GM19035 (cell line): ENCODE data around the gene LRATD1.

Experiments
- ATAC-seq: cut with Tn5 transposase; IDR thresholded peaks from one replicate; pipeline ENCODE4 v1.9.1; 2021; ENCODE audit not compliant: unreplicated experiment

LRATD1 gene

GRCh38 chr2:14633061-14633460 is 544 bp downstream of the LRATD1 start:
- no peak for ATAC-seq

GRCh38 chr2:14633461-14634181 is 1.1 kb downstream of the LRATD1 start:
- no peak for ATAC-seq

DNA sequence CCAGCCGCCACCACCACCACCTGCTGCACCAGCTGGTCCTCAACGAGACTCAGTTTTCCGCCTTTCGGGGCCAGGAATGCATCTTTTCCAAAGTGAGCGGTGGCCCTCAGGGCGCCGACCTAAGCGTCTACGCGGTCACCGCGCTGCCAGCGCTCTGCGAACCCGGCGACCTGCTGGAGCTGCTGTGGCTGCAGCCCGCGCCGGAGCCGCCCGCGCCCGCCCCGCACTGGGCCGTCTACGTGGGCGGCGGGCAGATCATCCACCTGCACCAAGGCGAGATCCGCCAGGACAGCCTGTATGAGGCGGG is 1.6 kb downstream of the LRATD1 start:
- no peak for ATAC-seq

DNA sequence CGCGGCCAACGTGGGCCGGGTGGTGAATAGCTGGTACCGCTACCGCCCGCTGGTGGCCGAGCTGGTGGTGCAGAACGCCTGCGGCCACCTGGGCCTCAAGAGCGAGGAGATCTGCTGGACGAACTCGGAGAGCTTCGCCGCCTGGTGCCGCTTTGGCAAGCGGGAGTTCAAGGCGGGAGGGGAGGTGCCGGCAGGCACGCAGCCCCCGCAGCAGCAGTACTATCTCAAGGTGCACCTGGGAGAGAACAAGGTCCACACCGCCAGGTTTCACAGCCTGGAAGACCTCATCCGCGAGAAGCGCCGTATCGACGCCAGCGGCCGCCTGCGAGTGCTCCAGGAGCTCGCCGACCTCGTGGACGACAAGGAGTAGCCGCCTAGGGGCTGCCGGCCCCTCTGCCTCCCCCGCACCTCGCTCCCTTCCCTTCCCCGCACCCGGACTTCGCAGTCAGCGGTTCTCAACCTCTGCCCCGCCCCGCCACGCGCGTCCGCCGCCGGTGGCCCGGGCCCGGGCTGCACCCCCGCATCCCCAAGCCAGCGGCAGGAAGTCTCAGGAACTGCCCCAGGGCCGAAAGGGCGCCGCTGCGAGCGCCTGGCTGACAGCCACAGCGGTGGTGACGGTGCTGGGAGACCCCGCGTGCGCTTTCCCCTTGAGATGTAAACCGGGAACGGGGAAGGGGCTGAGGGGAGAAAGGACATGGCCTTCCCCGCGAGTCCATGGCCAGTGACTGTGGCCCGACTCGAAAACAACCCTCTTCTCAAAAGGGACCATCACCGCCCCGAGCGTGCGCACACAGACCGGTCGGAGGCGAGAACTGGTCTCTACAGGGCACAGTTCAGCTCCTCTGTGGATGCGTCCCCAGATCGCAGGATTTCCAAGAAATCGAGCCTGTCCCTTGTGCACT is 2.2 kb downstream of the LRATD1 start:
- ATAC-seq, result no peak

GRCh38 chr2:14635391-14635871 is 2.9 kb downstream of the LRATD1 start:
- no peak for ATAC-seq

DNA sequence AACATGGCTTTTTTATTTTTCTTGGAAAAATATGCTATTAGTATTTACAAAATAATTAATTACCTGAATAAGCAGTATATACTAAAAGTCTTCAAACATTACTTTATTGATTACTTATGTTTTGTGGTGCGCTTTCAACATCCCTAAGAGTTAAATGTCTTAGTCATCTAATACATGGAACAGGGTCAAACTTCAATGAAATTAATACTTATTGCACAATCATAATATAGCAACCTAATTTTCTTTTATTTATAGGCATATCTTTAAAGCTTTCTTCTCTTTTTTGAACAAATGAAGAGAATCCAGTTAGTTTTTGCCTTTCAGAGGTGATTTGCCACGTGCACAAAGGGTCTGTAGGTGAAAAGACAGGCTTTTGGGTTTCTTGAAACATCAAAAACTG is 6.0 kb downstream of the LRATD1 start:
- ATAC-seq, result no peak

- no peak for ATAC-seq
Observed at GRCh38 chr2:14641116-14641515, 8.6 kb downstream of the LRATD1 start.

GRCh38 chr2:14642499-14642898 is 10.0 kb downstream of the LRATD1 start:
- ATAC-seq, result no peak

DNA sequence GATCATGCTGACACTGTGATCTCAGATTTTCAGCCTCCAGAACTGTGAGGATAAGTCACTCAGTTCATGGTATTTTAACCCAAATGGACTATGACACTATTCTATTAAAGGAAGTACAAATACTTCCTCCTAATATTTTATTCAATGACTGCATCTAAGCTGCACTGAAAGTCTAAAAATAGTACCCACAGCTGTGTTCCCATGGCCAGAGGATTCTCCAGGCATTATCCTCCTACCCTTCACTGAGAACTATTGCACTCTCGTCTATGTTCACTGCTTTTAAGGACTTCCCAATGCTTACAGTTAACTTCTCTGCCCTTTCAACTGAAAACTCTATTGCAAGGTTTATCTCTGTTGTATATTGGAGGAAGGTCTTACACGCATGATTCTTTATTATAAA is 15.2 kb downstream of the LRATD1 start:
- no peak for ATAC-seq

DNA sequence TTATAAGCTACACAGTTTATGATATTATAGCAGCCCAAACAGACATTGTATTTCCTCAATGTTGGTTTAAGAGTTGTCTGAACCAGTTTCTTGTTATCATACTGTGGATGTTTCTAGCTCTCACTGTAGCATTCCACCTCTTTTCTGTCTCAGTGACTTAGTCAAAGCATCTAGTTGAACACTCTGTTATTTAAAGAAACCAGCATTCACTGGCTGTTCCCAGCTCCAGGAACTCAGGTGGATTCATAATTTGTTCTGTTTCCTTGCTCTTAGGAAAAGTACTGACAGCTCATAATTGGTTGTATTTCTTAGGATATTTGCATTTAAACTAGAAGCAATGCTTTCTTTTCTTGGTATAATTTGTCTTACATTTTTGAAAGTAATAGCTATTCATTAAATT is 17.5 kb downstream of the LRATD1 start:
- no peak for ATAC-seq

GRCh38 chr2:14654835-14655282 is 22.3 kb downstream of the LRATD1 start:
- peak; percentile 90 for ATAC-seq

DNA sequence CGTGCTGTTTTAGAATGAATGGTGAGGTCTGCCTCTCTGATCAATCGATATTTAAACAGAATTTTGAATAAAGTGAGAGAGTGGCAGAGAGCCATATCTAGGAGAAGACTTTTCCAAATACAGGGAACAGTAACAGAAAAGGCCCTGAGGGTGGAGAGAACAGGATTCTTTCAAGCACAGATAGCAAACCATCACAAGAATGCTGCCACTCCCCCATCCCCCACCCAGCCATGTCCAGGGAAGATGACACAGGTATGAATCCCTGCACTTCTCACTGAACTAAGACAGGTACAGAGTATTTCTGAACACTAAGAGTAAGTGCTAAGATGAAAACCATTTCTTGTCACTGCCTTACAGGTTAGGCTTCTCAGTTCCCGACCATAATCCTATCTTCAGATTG is 23.6 kb downstream of the LRATD1 start:
- no peak for ATAC-seq

GRCh38 chr2:14661163-14661562 is 28.6 kb downstream of the LRATD1 start:
- ATAC-seq, result no peak

DNA sequence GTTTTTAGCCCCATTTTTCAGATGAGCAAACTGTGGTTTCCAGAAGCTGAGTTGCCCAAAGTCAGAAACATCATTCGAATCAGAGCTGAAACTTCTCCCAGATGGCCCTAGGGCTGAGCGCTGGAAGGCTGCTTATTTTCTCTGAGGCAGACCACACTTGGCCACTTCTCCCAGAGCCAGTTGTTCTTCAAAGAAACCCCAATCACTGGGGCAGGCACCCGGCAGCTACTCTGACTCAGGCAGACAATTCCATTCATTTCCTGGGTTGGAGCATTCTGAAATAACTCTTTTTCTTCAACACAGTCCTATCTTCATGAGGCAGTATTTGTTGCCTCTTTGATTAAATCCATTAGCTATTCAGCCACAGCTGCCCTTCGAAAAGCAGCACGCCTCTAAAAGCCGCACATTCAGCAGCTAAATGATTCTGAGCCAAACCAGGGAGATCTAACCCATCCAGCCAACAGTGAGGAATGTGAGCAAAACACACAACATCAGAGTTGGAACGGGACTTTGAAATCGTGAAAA is 40.9 kb downstream of the LRATD1 start:
- ATAC-seq, result no peak

DNA sequence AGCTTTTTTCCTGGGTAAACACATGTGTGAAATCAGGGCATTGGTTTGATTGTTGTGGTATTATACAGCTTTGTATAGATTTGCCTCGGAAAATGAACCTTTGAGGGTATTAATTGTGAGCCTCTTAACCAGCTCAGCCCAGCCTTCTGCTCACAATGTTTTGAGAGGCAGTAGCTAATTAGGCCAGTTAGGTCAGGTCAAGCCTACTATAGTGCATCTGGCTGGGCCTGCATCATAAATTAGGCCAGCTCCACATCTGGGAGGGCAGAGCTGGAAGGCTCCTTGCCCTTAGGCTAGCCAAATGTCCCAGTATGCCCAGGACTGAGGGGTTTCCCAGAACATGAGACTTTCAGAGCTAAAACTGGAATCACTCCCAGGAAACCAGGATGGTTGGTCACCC is 43.0 kb downstream of the LRATD1 start:
- ATAC-seq, result no peak

DNA sequence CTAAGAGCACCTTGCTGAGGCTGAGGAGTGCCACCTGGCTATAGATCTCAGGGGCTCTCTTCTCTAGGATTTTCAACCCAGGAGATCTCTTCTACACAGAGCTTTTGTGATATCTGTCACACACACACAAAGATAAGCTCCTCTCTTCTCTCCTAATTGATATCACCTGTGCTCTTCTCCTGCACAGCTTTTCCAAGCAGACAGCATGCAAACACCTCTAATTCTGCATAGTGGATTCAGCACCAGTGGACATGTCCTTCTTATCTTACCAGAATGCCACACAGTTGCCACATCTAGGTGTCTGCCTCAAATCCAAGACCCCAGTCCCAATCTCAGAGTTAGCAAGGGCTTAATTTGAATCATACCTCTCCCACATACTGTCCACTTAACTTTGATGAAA is 43.9 kb downstream of the LRATD1 start:
- ATAC-seq, result no peak

DNA sequence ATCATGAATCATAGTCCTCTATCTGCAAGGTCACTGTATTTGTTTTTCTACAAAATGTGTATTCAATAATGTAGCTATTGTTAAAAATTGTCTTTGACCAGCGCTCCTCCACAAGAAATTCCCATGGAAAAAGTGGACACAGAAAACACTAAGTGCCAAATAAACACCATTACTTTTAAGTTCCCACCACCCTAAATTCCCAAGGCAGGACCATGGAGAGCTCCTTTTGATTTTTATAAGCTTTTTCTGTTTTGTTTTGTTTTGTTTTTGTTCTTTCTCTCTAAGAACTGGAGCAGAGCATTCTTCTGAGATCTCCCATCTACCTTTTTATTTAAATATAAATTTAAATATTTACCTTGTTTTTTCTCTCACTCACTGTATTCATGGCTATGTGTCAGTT is 44.5 kb downstream of the LRATD1 start:
- ATAC-seq, result no peak

DNA sequence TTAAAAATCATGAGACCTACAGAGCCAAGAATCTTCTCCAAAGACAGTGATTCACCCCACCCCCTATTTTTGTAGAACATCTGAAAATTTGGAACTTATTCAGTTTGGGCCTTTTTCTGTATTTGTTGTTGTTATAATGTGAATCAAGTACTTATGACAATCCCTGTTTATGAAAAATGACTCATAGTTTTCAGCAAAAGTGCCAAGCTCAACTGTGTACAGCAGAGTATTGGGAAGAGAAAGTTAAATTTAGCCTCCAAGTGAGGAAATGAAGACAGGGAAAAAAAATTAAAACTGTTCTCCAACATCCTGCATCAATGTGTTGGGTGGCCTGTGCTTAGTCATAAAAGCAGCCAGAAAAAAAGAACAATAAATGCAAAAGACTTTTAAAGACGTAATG is 46.2 kb downstream of the LRATD1 start:
- ATAC-seq, result no peak

DNA sequence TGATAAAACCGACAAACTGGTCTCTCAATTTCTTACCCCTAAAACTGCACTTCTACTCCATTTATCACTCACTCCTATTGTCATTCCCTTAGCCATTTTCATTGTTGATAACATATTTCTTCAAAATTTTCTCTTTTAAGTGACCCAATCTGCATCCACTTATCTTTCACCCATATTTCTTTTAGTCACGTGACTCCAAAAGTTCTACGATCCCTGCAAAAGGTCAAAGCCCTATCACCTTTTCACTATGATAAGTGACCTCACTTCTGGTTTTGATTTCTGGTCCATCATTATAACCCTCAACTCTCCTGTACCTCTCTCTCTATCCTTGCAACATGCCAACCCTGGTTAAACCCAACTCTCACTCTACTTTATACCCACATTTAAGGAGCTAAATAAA is 49.1 kb downstream of the LRATD1 start:
- no peak for ATAC-seq
